NCI-H2227 treated with DMSO at 0.1 percent for 48 hours (cell line): ENCODE data around the gene MMP17.
A peak's percentile ranks its signal among the peaks of the same experiment; 100 is the strongest.

Experiments
- DNase-seq: peaks from one replicate; lab custom pipeline; 2025; lab: John Stamatoyannopoulos, UW

The MMP17 gene

GRCh38 chr12:131895640-131896079, 67.5 kb downstream of the MMP17 start:
- DNase-seq = no peak

GRCh38 chr12:131896080-131896810, 68.1 kb downstream of the MMP17 start:
- DNase-seq = peak; percentile 45

- no peak for DNase-seq
Observed at GRCh38 chr12:131896811-131897270, 68.6 kb downstream of the MMP17 start.

- DNase-seq = no peak
Observed at GRCh38 chr12:131897276-131897675, 69.1 kb downstream of the MMP17 start.

- DNase-seq = no peak
Observed at GRCh38 chr12:131897875-131898274, 69.7 kb downstream of the MMP17 start.

GRCh38 chr12:131900397-131900796, 72.2 kb downstream of the MMP17 start:
- no peak for DNase-seq
